Astrocyte (in vitro differentiated cells and primary cell): ENCODE data around the gene PAX5. TPM values are rescaled to one million over a fixed set of nuclear protein-coding genes. Genes with fewer than 3 reads are reported as not detected.

Experiments used
- DNase-seq: peaks from one replicate; pipeline ENCODE4 v3.0.0-alpha.2; 2010; ENCODE audit warnings: low read depth
- FAIRE-seq: peaks from 2 replicates; lab custom pipeline; 2011; peaks lifted over from hg19 to GRCh38; lab: Jason Lieb, UNC
- H2AFZ ChIP-seq: 2 replicates; pipeline ENCODE4 v1.6.0; 2012; ENCODE audit warnings: low read depth, low read length, inconsistent platforms
- H3K27ac ChIP-seq: 2 replicates; pipeline ENCODE4 v1.5.1; 2011; ENCODE audit warnings: low read depth, low read length, inconsistent platforms
- H3K27me3 ChIP-seq: 2 replicates; pipeline ENCODE4 v1.6.0; 2011; ENCODE audit warnings: low read length, inconsistent platforms; ENCODE audit not compliant: insufficient read depth
- H3K36me3 ChIP-seq: 2 replicates; pipeline ENCODE4 v1.5.1; 2011; ENCODE audit warnings: low read length, inconsistent platforms; ENCODE audit not compliant: insufficient read depth
- H3K4me1 ChIP-seq: 2 replicates; pipeline ENCODE4 v1.5.1; 2011; ENCODE audit warnings: low read length, inconsistent platforms; ENCODE audit not compliant: insufficient read depth
- H3K4me2 ChIP-seq: 2 replicates; pipeline ENCODE4 v1.6.0; 2012; ENCODE audit warnings: low read length, inconsistent platforms
- H3K4me3 ChIP-seq: 2 replicates; pipeline ENCODE4 v1.5.1; 2011; ENCODE audit warnings: low read depth, mild to moderate bottlenecking, low read length, inconsistent platforms; ENCODE audit not compliant: insufficient read depth
- H3K79me2 ChIP-seq: 2 replicates; pipeline ENCODE4 v1.6.0; 2012; ENCODE audit warnings: mild to moderate bottlenecking, low read length, inconsistent platforms; ENCODE audit not compliant: insufficient read depth
- H3K9ac ChIP-seq: 2 replicates; pipeline ENCODE4 v1.6.0; 2012; ENCODE audit warnings: mild to moderate bottlenecking, low read length, inconsistent platforms
- H3K9me3 ChIP-seq: 2 replicates; pipeline ENCODE4 v1.5.1; 2012; ENCODE audit warnings: low read depth, mild to moderate bottlenecking, low read length, inconsistent platforms; ENCODE audit not compliant: insufficient read depth
- H4K20me1 ChIP-seq: 2 replicates; pipeline ENCODE4 v1.6.0; 2012; ENCODE audit warnings: low read length, inconsistent platforms; ENCODE audit not compliant: insufficient read depth
- H3K27ac Mint-ChIP-seq: one replicate; pipeline ENCODE4 v1.8.0; 2021; ENCODE audit warnings: mild to moderate bottlenecking, mixed read lengths; ENCODE audit not compliant: unreplicated experiment
- H3K27me3 Mint-ChIP-seq: one replicate; pipeline ENCODE4 v1.8.0; 2021; ENCODE audit warnings: low read depth, mixed read lengths; ENCODE audit not compliant: unreplicated experiment
- H3K36me3 Mint-ChIP-seq: one replicate; pipeline ENCODE4 v1.8.0; 2021; ENCODE audit warnings: low read depth, mixed read lengths; ENCODE audit not compliant: unreplicated experiment
- H3K4me1 Mint-ChIP-seq: one replicate; pipeline ENCODE4 v1.8.0; 2021; ENCODE audit warnings: low read depth, mixed read lengths; ENCODE audit not compliant: unreplicated experiment
- H3K4me3 Mint-ChIP-seq: one replicate; pipeline ENCODE4 v1.8.0; 2021; ENCODE audit warnings: mild to moderate bottlenecking, moderate library complexity, mixed read lengths; ENCODE audit not compliant: unreplicated experiment
- H3K9me3 Mint-ChIP-seq: one replicate; pipeline ENCODE4 v1.8.0; 2021; ENCODE audit warnings: mild to moderate bottlenecking, mixed read lengths; ENCODE audit not compliant: unreplicated experiment
- CTCF ChIP-seq: IDR thresholded peaks from 2 replicates; pipeline ENCODE4 v1.5.1; 2011; ENCODE audit warnings: low read depth, mild to moderate bottlenecking, inconsistent platforms, low read length, moderate library complexity; ENCODE audit not compliant: insufficient read depth
- EZH2 ChIP-seq: IDR thresholded peaks from 2 replicates; pipeline ENCODE4 v1.6.1; 2012; ENCODE audit warnings: mild to moderate bottlenecking, low read length, inconsistent platforms; ENCODE audit not compliant: insufficient read depth
- total RNA-seq: library from RNA; stranded (reverse); gene quantifications from 2 replicates; pipeline ENCODE4 v1.2.1, GENCODE V29; 2021

Gene PAX5
- total RNA-seq, 1 donor from 2014 or later: not detected

- no peak overlapping the region for H3K4me3 Mint-ChIP-seq
- FAIRE-seq (no peak), DNase-seq (no peak)
These were observed 121.4 kb downstream of the PAX5 start for GRCh38 chr9:36912620-36913019.

GRCh38 chr9:36911601-36912412, 122.3 kb downstream of the PAX5 start:
- Histone ChIP-seq H3K9me3 (no peaks in the 10 kb centered on the region), H3K27ac (no peak overlapping the region), H3K4me2 (no peak overlapping the region), H4K20me1 (no peaks in the 10 kb centered on the region), H2AFZ (no peak overlapping the region), H3K36me3 (no peaks in the 10 kb centered on the region), H3K27me3 (peaks cover 57% of the 10 kb centered on the region), H3K9ac (no peak overlapping the region), H3K4me3 (no peak overlapping the region), H3K4me1 (no peaks in the 10 kb centered on the region), H3K79me2 (no peaks in the 10 kb centered on the region)
- Mint-ChIP-seq H3K27me3 (peaks cover 65% of the 10 kb centered on the region), H3K36me3 (no peaks in the 10 kb centered on the region), H3K4me3 (no peak overlapping the region), H3K27ac (no peak overlapping the region), H3K9me3 (peaks cover 2% of the 10 kb centered on the region), H3K4me1 (no peaks in the 10 kb centered on the region)
- DNase-seq (no peak), FAIRE-seq (no peak)
- TF ChIP-seq CTCF (no peak), EZH2 (no peak)

More at GRCh38 chr9:36912620-36913019, 121.4 kb downstream of the PAX5 start:
- H3K27me3 Mint-ChIP-seq: peaks cover 57% of the 10 kb centered on the region
- H3K27ac Mint-ChIP-seq: no peak overlapping the region
- Histone ChIP-seq H3K79me2 (no peaks in the 10 kb centered on the region), H3K27ac (no peak overlapping the region), H3K27me3 (peaks cover 49% of the 10 kb centered on the region), H3K9ac (no peak overlapping the region), H3K4me3 (no peak overlapping the region), H4K20me1 (no peaks in the 10 kb centered on the region), H3K36me3 (no peaks in the 10 kb centered on the region), H3K4me1 (no peaks in the 10 kb centered on the region), H3K9me3 (no peaks in the 10 kb centered on the region), H3K4me2 (no peak overlapping the region), H2AFZ (no peak overlapping the region)
- TF ChIP-seq CTCF (no peak), EZH2 (no peak)
- peaks cover 2% of the 10 kb centered on the region for H3K9me3 Mint-ChIP-seq
- no peaks in the 10 kb centered on the region for H3K4me1 Mint-ChIP-seq
- no peaks in the 10 kb centered on the region for H3K36me3 Mint-ChIP-seq

GRCh38 chr9:36911037-36911436, 123.0 kb downstream of the PAX5 start:
- Mint-ChIP-seq H3K27me3 (peaks cover 73% of the 10 kb centered on the region), H3K4me1 (no peaks in the 10 kb centered on the region), H3K4me3 (no peak overlapping the region), H3K36me3 (no peaks in the 10 kb centered on the region), H3K27ac (no peak overlapping the region), H3K9me3 (peaks cover 2% of the 10 kb centered on the region)
- no peaks in the 10 kb centered on the region for H3K79me2 ChIP-seq
- H3K4me1 ChIP-seq: no peaks in the 10 kb centered on the region
- no peak overlapping the region for H2AFZ ChIP-seq
- no peak overlapping the region for H3K4me2 ChIP-seq
- H3K9me3 ChIP-seq: no peaks in the 10 kb centered on the region
- H3K27ac ChIP-seq: no peak overlapping the region
- TF ChIP-seq EZH2 (no peak), CTCF (no peak)
- FAIRE-seq (no peak), DNase-seq (no peak)
- H3K36me3 ChIP-seq: no peaks in the 10 kb centered on the region
- no peak overlapping the region for H3K9ac ChIP-seq
- no peak overlapping the region for H3K4me3 ChIP-seq
- H4K20me1 ChIP-seq: no peaks in the 10 kb centered on the region
- H3K27me3 ChIP-seq: peaks cover 65% of the 10 kb centered on the region
